ENCODE measurements around the gene ABCC9.
"Not testable (repeated sequence)": the region's sequence is repeated elsewhere in the genome, so short reads cannot be mapped to it uniquely, and the experiment has no call there.

ABCC9 gene

GRCh38 chr12:21813751-21814150 is 127.5 kb downstream of the ABCC9 start:
- no peak for DNase-seq

DNA sequence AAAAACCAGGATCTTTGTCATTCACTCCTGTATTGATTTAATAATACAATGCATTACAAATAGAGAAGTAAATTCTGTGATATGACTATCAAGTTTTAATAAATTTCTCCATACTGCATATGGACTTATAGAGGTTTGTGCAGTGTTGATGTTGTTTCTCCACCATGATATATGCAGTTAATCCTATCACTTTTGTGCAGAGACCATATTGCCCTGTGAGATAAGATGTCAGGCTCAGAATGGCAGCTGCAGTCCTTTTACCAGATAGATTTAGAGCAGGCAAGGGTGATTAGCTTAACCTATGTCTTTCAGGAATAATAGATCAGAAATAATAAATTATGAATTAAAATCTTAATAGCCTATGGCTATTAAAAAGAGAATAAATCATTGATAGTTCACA is 128.1 kb downstream of the ABCC9 start:
- DNase-seq = no peak

GRCh38 chr12:21812340-21812739 is 128.9 kb downstream of the ABCC9 start:
- DNase-seq = not testable (repeated sequence)

DNA sequence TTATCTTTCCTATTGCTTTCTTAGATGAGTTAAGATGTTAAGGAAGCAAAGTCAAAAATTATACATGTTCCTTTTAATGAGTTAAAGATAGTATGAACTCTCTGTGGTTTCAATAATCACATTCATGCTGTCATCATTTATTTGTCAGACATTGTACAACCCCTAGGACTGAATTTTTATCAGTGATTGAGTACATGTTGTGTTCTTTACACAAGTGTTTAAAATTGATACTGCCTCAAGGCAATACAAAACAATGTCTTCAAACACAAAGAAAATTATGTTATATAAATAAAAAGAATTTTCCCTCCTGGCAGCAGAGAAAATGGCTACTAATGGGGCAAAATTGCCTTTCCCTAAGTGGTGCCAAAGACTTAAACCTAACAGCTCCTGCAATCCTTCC is 132.1 kb downstream of the ABCC9 start:
- DNase-seq = no peak

DNA sequence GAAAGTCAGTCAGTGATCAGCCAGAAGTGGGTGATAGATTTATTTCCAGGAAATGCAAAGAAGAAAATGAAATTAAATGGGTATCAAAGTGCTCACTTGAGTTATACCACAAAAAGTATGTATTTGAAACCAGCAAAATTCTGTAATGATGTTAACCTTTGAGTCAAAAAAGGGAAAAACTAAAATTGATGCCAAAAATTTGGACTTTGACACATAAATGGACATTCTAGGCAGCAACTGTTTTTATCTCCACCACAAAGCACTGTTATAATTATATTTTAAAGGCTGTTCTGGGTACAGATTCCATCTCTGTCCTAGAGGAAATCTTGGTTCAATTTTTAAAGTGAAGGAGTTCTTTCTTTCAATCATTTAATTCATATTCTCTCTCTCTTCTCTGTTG is 135.0 kb downstream of the ABCC9 start:
- no peak for DNase-seq

- DNase-seq = no peak
Measured at GRCh38 chr12:21801522-21802288, 139.5 kb downstream of the ABCC9 start.

DNA sequence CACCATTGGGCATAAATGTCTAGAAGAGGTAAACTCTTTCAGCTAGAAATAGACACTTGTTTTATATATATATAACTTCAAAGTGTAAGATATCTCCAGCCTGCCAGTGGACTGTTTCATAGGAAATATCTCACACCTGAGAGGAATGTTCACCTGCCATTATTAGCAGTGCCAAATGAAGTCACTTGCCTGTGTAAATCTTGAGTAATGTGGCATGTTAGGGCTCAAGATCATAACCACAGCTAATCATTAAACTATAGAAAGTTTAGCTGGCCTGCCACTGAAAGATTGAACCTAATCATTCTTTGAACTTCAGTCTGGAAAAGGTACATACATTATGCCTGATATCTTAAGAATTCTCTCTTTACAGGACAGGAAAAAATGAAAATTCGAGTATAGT is 141.2 kb downstream of the ABCC9 start:
- DNase-seq = no peak

GRCh38 chr12:21797539-21797938 is 143.7 kb downstream of the ABCC9 start:
- no peak for DNase-seq

- no peak for DNase-seq
Measured at GRCh38 chr12:21795648-21796328, 145.4 kb downstream of the ABCC9 start.

DNA sequence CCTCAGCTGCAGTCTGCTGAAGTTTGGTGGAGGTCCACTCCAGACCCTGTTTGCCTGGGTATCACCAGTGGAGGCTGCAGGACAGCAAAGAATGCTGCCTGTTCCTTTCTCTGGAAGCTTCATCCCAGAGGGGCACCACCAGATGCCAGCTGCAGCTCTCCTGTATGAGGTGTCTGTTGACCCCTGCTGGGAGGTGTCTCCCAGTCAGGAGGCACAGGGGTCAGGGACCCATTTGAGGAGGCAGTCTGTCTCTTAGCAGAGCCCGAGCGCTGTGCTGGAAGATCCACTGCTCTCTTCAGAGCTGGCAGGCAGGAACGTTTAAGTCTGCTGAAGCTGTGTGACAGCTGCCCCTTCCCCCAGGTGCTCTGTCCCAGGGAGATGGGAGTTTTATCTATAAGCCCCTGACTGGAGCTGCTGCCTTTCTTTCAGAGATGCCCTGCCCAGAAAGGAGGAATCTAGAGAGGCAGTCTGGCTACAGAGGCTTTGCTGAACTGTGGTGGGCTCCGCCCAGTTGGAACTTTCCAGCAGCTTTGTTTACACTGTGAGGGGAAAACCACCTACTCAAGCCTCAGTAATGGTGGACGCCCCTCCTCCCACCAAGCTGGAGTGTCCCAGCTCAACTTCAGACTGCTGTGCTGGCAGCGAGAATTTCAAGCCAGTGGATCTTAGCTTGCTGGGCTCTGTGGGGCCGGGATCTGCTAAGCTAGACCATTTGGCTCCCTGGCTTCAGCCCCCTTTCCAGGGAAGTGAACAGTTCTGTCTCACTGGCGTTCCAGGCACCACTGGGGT is 146.2 kb downstream of the ABCC9 start:
- DNase-seq = not testable (repeated sequence)

DNA sequence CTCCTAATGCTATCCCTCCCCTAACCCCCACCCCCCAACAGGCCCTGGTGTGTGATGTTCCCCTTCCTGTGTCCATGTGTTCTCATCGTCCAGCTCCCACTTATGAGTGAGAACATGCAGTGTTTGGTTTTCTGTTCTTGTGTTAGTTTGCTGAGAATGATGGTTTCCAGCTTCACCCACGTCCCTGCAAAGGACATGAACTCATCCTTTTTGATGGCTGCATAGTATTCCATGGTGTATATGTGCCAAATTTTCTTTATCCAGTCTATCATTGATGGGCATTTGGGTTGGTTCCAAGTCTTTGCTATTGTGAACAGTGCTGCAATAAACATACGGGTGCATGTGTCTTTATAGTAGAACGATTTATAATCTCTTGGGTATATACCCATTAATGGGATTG is 151.5 kb downstream of the ABCC9 start:
- not testable (repeated sequence) for DNase-seq

GRCh38 chr12:21788089-21788983 is 152.9 kb downstream of the ABCC9 start:
- DNase-seq = no peak

GRCh38 chr12:21786041-21786531 is 155.1 kb downstream of the ABCC9 start:
- no peak for DNase-seq

GRCh38 chr12:21782723-21783122 is 158.5 kb downstream of the ABCC9 start:
- DNase-seq = not testable (repeated sequence)

- no peak for DNase-seq
Measured at GRCh38 chr12:21780786-21781185, 160.4 kb downstream of the ABCC9 start.

DNA sequence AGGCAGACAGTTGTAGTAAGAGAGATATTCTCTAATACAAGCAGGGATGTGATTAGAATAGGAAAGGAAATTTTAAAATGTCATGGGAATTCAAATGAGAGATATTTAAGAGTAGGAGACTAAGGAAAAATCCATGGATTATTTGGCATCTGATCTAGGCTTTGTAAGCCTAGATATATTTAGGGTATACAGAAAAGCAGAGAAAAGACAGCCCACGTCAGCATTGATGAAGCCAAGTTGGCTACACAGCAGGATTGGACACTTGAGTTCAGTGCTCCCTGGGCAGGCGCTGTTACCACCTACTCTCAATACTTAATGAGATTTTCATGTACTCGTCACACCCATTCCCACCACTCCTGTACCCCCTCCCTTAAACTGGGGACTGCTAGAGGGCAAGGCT is 165.1 kb downstream of the ABCC9 start:
- DNase-seq = no peak

GRCh38 chr12:21775133-21775820 is 165.9 kb downstream of the ABCC9 start:
- no peak for DNase-seq

GRCh38 chr12:21774358-21775132 is 166.7 kb downstream of the ABCC9 start, which contains the start of gene KCNJ8:
Gene KCNJ8 (minus strand): TSS chr12:21774706. CDS start chr12:21773616, 1,090 bp downstream.
- DNase-seq = no peak

DNA sequence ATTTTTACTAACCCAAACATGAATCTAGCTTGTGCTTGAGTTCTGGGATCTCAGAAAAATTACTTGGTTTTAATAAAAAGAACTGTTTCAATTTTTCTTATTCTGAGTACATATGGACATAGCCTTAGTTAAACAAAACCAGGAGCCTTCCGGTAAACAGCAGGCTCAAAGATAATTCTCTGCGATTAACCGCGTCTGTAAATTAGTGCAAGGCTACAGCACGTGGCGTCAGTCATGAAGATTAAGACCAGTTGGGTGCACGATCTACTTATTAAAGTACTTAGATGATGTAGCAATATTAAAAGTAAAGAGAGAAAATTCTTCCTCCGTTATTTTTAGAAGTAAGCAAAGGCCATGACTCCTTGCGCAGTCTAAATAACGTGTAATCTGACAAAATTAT is 167.4 kb downstream of the ABCC9 start:
- no peak for DNase-seq

- no peak for DNase-seq
Measured at GRCh38 chr12:21773263-21773741, 167.9 kb downstream of the ABCC9 start.

DNA sequence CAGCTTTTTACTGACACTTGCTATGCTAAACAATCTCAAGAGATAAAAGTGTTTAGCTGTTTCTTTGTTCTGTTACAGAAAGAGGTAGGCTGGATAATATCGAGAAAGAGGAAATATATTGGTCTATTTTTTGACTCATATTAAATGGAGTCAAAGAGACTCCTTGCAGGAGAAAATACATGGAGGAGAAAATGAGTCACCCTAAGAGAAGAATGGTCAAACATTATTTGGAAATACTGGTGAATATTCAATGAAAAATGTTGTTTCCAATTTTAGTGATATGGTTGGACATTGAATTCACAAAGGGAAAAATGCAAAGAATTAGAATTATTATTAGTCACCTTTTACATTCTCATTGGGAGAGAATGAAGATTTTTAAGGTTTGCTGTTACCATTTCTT is 169.9 kb downstream of the ABCC9 start:
- DNase-seq = no peak

Measured in DMS 273 treated with DMSO at 0.1 percent for 48 hours (cell line).